Esophagus muscularis mucosa (tissue), 4 donors: Measurements from ENCODE around the gene DR1. TPM values are rescaled to one million over a fixed set of nuclear protein-coding genes. Genes with fewer than 3 reads are reported as not detected.

Source experiments
- small RNA-seq, 3 donors: library from RNA; depleted of rRNA; stranded (forward); fragments of <200 nt; gene quantifications; one replicate each; pipeline ENCODE3, GENCODE V24; 2016
- total RNA-seq, 4 donors: library from RNA; depleted of rRNA; stranded (reverse); fragments of >200 nt; gene quantifications; one replicate each; pipeline versions ENCODE4 v1.1.0 to v1.2.1, GENCODE V29; 2016

DR1 gene
- total RNA-seq, 4 donors from 2014 or later: 20.3 to 32.5 (median 27.5) TPM

Small RNA genes within 50 kb of the gene (small RNA-seq; reads per million reads assigned to genes)
- 0 reads per million in 3 donors for gene RF00019

Other genes with a start within 250 kb of the DR1 start
- gene TMED5, start 165.5 kb upstream of the DR1 start, total RNA-seq: 10 to 100 TPM; 45.7 to 72.6 (median 59.2) TPM
- gene CCDC18, start 165.2 kb upstream of the DR1 start, total RNA-seq: 1 to 10 TPM; 1.4 to 4.6 (median 1.8) TPM
- 10 to 100 TPM in 3 of 4 donors, 1 to 10 TPM in 1; 9.6 to 23.1 (median 15.5) TPM for gene FNBP1L, start 102.2 kb downstream of the DR1 start, total RNA-seq